Measurements from ENCODE around the gene PEX16.

DNA sequence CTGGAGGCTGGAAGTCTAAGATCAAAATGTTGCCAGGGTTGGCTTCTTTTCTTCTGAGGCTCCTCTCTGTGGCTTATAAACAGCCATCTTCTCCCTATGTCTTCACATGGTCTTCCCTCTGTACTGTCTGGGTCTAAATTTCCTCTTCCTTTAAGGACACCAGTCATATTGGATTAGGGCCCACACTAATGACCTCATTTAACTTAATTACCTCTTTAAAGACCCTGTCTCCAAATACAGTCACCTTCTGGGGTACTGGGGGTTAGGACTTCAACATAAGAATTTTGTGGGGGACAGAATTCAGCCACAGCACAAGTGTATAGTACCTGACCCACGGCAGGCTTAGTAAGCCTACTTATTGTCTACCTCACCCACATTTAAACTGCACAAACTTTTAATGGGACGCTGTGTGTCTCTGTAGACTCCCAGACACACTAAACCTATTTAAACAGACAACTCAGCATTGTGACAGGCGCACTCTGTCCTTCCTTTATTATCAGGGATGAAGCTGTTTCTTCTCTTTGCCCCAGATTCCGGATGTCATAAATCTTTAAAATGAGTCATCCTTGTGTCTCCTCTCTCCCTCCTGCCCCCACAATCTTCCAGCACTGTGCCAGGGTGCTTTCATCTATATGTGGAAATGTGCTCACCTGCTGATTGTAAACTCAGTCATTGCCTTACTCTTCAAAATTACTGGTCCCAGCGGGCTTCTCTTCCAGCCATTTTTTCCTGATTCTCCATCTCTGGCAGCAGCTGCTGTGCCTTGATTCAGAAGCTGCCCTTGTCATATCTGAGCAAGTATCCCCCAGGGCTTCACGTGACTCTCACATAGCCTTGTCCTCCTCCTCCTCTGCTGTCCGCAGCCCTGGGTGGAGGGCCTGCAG, 37.6 kb downstream of the PEX16 start:
- TF ChIP-seq, protein P1, sequence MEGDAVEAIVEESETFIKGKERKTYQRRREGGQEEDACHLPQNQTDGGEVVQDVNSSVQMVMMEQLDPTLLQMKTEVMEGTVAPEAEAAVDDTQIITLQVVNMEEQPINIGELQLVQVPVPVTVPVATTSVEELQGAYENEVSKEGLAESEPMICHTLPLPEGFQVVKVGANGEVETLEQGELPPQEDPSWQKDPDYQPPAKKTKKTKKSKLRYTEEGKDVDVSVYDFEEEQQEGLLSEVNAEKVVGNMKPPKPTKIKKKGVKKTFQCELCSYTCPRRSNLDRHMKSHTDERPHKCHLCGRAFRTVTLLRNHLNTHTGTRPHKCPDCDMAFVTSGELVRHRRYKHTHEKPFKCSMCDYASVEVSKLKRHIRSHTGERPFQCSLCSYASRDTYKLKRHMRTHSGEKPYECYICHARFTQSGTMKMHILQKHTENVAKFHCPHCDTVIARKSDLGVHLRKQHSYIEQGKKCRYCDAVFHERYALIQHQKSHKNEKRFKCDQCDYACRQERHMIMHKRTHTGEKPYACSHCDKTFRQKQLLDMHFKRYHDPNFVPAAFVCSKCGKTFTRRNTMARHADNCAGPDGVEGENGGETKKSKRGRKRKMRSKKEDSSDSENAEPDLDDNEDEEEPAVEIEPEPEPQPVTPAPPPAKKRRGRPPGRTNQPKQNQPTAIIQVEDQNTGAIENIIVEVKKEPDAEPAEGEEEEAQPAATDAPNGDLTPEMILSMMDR (IDR thresholded peaks at IDR 0.05; ENCODE audit: insufficient read depth, low read length): no peak
- no peak for TF ChIP-seq SPI1 (IDR thresholded peaks at IDR 0.05; ENCODE audit: borderline replicate concordance, low read depth)
- TF ChIP-seq POLR2AphosphoS5 (IDR thresholded peaks at IDR 0.05; ENCODE audit: low read depth): no peak

Measured in HL-60 (cell line).